Stimulated activated CD4-positive, alpha-beta T cell treated with anti-CD3 and anti-CD28 coated beads, Interleukin-2, amount 100 ng/mL, for 4 hours (primary cell): ENCODE results near the gene PLXDC1.
"Not testable (repeated sequence)": the region's sequence is repeated elsewhere in the genome, so short reads cannot be mapped to it uniquely, and the experiment has no call there.

Experiments used
- DNase-seq: peaks from one replicate; pipeline ENCODE4 v3.0.0-alpha.2; 2020; ENCODE audit warnings: low read depth

Gene PLXDC1

DNA sequence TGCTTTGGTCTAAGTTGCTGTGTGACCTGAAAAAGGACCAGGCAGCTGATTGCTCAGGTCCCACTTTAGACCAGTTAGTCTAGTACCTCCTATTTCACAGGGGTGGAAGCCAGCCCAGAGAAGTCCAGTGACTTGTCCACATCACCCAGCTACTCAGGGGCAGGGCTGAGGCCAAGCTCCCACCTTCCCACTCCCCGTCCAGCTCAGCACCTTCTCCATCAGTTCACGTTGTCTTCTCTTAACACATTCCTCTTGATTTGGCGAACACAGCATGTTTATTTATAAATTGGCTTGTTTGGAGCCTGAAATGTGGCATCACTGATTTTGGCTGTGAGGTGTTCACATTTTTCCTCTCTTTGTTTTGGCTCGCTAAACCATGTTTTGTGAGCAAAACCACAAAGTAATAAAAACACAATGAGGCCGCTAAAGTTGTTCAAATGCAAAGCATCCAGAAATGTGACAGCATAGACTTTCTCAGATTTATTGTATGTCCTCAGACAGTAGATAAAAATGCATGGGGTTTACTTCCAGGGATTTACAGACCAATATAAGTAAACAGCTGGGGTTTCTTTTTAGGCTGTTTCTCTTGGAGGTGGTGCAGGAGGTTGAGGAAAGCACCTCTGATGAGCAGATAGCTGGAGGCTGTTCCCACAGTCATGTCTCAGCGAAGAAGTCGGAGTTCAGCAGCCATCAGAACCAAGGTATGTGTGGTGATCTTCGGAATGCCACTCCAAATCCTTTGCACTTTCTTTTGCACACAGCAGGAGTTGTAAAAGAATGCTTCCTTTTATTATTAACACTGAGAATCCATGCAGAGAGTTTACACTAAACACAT lies 88.4 kb downstream of the PLXDC1 start:
- DNase-seq: no peak

DNA sequence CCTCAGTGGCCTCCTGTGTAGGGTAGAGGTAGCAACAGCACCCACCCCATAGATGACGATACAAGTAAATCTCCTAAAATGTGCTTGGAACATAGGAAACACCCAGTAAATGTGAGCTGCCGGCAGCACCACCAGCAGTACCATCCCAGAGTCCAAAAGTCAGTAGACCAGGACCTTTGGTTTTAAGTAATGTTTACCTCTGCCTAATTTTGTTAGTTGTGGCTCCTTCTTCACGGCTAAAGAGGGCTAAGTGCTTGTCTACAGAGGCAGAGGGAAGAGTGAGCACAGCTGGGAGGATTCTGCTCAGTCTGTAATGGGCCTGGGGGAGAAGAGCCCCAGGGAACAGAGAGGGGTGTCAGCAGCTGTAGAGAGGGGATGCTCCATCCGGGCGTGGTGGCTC lies 92.9 kb downstream of the PLXDC1 start:
- DNase-seq: no peak

- DNase-seq: no peak
Measured at GRCh38 chr17:39057701-39058206, 93.7 kb downstream of the PLXDC1 start.

GRCh38 chr17:39054111-39054645 lies 97.3 kb downstream of the PLXDC1 start:
- DNase-seq: no peak

DNA sequence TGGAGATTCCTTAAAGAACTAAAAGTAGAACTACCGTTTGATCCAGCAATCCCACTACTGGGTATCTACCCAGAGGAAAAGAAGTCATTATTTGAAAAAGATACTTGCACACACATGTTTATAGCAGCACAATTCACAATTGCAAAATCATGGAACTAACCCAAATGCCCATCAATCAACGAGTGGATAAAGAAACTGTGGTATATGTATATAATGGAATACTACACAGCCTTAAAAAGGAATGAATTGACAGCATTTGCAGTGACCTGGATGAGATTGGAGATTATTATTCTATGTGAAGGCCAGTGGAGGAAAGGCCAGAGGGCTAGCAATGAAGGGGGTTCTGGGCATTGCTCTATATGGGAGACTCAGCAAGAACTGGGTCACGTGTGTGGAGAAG lies 99.0 kb downstream of the PLXDC1 start:
- not testable (repeated sequence) for DNase-seq

DNA sequence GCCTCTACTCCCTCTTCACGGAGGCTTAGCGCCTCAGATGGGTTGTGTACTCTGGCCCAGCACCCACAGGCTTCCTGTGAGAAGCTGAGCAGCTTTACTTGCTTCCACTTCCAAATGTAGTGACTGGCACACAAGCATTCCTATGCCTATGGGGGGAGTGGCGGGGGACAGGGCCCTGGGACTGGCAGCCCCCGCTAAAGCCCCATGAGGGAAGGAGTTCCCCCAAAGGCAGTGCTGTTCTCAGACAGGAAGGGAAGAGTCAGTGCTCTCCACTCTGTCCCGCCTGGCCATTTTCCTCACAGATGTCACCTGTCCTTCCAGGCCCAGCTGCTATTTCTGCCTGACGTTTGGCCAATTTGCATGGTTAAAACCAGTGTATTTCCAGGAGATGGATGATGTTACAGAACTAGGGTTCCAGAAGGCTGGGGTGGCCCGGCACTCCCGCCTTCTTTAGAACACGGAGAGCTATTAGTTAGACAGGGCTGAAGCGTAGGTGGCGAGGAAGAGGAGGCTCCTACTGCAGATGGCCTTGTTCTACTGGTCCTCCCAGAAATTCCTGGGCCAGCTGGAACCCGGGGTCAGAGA lies 100.3 kb downstream of the PLXDC1 start:
- DNase-seq: no peak

- no peak for DNase-seq
Measured at GRCh38 chr17:39045948-39046679, 105.3 kb downstream of the PLXDC1 start.

- no peak for DNase-seq
Measured at GRCh38 chr17:39036009-39036408, 115.4 kb downstream of the PLXDC1 start.

GRCh38 chr17:39035578-39035977 lies 115.9 kb downstream of the PLXDC1 start:
- DNase-seq: not testable (repeated sequence)

DNA sequence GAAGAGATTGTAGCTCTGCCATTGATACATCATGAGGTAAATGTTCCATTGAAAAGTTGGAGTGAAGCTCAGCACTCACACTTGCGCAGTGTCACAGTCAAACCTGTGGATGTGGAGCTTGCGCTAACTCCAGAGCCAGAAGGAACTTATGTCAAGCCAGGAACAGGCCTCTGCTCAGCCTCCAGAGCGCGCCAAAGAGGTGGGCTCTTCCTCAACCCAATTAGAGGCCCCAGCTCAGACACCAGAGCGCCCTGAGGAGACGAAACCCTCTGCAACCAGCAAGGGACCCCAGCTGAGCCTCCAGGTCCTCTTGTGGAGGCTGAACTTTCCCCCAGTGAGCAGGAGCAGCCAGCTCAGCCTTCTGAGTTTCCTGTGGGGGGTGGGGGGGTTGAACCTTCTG lies 122.7 kb downstream of the PLXDC1 start:
- DNase-seq: no peak

DNA sequence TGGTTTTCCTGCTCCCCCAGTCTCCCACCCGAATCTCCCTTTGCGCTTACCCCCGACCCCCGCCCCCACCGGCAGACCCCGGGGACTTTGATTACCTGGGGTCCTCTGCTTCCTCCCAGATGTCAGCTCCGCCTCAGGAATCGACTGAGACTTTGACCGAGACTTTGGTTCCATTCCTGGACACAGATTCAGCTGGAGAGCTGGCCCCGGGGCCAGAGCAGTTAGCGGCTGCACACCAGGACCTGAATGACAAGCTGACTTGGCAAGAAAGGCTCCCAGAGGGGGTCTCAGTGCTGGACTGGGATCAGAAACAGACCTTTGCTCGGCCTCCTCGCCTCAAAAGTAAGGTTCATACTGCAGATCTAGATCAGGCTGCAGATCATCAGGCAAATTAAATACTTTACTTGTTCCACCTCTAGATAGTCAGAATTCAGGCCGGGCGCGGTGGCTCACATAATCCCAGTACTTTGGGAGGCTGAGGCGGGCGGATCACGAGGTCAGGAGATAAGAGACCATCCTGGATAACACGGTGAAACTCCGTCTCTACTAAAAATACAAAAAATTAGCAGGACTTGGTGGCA lies 123.9 kb downstream of the PLXDC1 start:
- no peak for DNase-seq

- no peak for DNase-seq
Measured at GRCh38 chr17:39026980-39027451, 124.4 kb downstream of the PLXDC1 start.

GRCh38 chr17:39026346-39026745 lies 125.1 kb downstream of the PLXDC1 start:
- DNase-seq: not testable (repeated sequence)

- DNase-seq: no peak
Measured at GRCh38 chr17:39022924-39023323, 128.5 kb downstream of the PLXDC1 start.

- not testable (repeated sequence) for DNase-seq
Measured at GRCh38 chr17:39020037-39020436, 131.4 kb downstream of the PLXDC1 start.

GRCh38 chr17:39018267-39019134 lies 132.9 kb downstream of the PLXDC1 start:
- DNase-seq: peak; percentile 16

GRCh38 chr17:39016193-39017153 lies 135.0 kb downstream of the PLXDC1 start:
- DNase-seq: no peak

DNA sequence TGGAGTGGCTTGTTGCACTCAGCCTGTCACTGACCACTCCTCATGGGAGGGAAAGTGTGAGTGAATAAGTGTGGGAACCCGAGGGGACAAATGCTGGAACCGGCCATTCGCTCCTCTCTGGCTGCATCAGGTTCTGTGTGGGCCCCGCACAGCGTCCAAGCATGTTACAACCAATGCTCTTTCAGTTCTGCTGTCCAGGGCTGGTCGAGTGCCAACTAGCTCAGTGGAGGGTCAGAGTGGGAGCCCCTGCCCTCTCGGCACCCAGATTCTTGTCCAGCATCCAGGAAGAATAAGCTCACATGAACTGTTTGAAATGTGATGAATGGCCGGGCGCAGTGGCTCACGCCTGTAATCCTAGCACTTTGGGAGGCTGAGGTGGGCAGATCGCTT lies 135.9 kb downstream of the PLXDC1 start:
- no peak for DNase-seq

DNA sequence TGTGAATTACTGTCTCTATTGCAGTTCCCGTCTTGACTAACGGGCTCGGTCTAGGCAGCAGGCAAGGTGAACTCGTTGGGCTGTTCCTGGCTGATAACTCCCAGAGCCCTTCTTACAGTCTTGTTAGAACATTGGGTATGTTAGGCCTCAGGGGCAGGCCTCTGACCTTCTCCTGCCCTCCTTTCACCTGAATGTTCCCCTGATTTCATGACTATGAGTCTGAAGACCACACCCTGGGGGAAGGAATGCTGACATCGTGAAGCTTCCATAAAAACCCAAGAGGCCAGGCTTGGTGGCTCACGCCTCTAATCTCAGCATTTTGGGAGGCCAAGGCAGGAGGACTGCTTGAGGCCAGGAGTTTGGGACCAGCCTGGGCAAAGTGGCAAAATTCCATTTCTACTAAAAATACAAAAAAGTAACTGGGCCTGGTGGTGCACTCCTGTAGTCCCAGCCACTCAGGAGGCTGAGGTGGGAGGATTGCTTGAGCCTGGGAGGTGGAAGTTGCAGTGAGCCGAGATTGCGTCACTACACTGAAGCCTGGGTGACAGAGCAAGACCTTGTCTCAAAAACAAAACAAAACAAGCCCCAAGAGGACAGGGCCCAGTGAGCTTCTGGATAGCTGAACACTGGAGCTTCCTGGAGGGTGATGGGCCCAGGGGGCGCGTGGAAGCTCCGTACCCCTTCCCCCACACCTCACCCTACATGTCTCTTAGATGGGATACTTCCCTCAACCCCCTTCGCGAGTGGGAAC lies 136.5 kb downstream of the PLXDC1 start:
- DNase-seq: no peak
